GM19395 (cell line): ENCODE data around the gene STXBP5.

Source experiments
- ATAC-seq: cut with Tn5 transposase; IDR thresholded peaks from one replicate; pipeline ENCODE4 v1.9.1; 2021; ENCODE audit warnings: mild to moderate bottlenecking, moderate library complexity; ENCODE audit not compliant: unreplicated experiment

STXBP5 gene

DNA sequence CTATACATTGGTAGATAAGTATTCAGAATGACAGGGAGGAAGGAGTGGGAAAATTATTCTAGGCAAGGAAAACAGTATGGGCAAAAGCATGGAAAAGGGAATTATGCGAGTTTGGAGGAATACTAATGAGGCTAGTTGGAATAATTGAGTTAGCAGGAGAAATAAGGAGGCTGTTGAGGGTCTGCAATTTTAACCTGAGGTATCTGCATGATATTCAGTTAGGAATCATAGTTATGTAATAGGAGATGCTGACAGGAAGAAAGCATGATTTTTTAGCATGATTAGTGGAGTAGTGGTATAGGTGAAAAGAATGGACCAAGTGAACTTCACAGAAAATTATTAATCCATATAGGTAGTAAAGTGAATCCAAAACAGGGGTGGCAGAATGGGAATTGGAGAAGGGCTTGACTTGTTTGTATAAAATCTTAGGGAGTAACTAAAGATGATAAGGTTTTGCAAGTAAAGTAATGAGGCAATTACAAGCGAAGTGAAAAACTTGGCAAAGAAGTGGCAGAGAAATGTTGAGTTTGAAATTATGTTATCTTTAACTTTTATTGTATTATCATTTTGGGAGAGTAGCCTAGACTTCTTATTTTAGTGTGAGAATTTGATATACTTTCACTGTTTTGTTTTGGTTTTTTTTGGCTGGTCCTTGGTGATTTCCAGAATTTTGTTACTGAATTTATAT is 5.7 kb downstream of the STXBP5 start:
- ATAC-seq: no peak

DNA sequence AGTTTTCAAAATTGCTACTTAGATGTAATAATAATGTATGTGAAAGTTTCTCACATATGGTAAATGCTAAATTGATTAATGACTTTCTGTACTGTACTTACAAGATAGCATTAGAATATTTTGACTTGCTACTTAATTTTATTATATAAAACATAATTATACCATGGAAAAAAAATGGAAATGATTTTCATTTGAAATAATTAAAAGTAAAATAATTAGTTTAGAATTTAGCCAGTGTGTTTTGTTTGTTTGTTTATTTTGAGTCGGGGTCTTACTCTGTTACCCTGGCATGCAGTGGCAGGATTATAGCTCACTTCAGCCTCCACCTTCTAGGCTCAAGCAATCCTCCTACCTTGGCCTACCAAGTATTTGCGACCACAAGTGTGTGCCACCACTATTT is 7.1 kb downstream of the STXBP5 start:
- ATAC-seq: no peak

DNA sequence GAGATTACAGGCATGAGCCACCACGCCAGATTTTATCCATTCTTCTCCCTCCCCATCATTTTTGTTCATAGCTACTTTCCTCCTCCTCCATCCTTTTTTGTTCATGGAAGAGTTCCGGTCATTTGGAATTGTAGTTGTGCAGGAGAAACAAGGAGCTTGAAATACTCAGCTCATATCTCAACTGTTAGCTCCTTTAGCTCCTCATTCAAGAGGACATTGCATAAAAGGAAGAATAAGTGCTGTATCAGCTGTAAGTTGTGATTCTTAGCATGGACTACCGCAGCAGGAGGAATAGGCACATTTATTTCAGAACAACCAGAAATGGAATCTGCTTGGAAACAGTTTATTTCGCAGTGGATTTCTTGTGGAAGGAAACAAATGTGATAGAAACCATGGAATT is 7.6 kb downstream of the STXBP5 start:
- no peak for ATAC-seq

DNA sequence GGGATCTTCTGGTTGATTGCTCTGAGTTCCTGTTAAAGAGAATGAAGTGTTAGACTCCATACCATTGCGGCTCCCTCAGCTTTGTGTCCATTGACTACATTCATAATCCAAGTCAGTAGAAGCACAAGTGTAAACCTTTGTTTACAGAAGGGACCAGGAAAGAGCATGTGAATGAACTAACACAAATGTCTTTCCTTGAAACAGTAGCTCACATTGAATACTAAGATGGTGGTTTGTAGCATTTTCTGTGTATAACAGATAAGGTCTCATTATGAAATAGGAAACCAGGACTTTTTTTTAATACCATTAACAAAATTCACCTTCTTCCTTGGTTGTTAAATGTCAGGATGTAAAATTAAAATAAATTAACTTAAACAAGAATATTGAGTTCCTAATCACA is 8.4 kb downstream of the STXBP5 start:
- no peak for ATAC-seq

DNA sequence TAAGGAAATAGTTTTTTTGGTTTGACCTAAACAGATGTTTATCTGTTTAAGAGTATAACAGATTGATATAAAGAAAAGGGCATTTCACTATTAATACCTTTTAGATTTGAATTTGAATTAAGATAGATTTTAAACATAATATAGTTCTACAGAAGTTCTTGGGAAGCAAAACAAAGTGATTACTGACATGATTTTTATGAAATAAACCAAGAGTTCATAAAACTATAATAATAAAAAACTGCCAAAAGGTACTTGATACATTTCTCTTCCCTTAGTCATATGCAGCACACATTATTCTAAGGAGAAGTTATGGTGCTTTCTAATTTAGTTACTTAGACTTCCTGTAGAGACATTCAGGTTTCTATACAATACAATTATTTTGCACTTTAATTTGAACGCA is 9.6 kb downstream of the STXBP5 start:
- no peak for ATAC-seq

DNA sequence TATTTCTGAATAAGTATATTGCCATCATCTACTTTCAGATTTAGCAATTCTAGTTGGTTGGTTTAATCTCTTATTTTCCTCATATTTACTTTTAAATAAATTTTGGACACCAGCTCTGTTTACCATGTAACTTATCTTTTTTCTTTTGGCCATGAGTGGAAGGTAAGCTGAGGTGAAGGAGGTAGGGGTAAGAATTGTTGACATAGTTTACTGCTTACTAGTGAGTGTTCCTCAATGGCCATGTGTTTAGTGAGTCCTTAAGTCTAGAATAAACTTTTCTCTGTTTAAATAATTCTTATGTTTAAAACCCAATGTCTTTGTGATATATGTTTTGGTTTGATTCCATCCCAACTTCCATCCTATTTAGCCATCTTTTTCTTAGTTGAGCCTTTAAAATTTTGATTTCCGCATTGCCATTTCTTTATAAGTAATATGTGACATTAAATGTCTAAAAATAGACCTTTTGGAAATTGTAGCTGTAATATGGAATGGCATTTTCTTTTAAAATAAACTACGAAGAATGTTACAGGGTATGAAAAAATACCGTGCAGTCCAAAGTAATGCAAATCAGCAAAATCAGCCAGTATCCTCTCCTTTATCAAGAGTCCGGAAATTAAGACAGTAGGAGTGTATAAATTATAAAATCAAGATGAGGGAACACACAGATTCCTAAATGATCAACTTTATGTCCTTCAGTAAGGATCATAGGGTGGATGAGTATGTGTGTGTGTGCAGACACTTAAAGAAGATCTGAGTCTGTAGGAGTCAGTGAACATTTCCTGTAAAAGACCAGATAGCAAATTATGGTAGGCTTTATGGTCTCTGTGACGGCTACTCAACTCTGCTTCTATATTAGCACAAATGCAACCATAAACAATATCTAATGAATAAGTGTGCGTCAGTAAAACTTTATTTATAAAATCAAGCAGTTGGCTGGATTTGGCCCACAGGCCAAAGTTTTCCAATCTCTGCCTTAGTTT is 10.3 kb downstream of the STXBP5 start:
- no peak for ATAC-seq

DNA sequence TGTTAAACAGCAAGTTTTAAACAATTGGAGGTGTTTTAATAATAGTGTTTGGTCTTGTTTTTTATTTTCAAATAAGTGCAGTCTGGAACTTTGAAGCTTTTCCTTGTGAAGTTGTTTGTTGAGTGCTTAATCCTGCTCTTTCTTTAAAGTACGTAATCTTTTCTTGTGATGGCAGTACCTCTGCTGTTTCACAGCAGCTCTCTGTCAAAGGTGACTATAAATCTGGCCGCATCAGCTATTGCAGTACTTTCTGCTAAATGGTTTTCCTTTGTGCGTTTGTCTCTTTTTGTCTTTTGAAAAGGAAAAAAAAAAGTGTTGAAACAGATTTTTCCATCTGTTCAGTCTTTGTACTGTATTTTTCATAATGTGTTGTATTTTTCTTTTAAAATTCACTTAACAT is 12.7 kb downstream of the STXBP5 start:
- no peak for ATAC-seq

DNA sequence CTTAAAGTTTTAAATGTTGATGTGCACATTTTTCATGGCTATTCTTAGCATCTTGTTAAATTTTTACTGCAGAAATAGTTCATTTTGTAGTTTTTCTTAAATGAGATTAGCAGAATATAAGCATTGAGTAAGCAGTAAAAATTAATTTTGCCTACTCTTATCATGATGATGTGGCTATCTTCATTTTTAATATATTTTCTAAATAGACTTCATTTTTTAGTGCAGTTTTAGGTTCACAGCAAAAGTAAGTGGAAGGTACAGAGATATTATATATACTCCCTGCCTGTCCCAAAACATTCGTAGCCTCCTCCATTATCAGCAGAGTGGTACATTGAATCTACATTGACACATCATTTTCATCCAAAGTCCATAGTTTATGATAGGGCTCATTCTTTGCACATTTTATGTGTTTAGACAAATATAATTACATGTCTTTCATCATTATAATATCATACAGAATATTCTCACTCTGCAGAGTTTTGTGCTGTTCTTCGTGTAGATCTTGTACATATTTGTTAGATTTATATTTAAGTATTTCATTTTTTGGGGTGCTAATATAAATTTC is 13.7 kb downstream of the STXBP5 start:
- ATAC-seq: no peak

DNA sequence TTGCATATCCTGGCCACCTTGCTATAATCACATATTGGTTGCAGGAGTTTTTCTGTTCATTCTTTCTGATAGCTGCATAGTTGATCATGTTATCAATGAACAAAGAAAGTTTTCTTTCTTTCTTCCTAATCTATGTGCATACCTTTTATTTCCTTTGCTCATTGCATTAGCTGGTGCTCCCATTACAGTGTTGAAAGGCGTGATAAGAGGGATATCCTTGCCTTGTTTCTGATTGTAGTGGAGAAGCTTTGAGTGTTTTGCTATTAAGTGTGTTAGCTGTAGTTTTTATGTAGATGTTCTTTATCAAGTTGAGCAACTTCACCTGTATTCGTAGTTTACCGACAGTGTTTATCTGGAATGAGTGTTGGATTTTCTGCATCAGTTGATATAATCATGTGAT is 14.6 kb downstream of the STXBP5 start:
- no peak for ATAC-seq

DNA sequence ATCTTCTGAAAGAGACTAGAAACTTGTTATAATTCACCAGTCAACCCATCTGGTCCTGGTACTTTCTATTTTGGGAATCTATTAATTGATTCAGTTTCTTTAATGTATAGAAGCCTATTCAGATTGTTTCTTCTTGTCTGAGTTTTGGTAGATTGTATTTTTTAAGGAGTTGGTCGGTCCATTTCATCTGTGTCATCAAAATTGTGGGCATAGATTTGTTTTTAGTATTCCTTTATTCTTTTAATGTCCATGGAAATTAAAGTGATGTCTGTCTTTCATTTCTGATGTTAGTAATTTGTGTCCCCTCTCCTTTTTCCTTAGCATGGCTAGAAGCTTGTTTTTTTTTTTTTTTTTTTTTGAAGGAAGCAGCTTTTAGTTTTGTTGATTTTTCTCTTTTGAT is 15.2 kb downstream of the STXBP5 start:
- ATAC-seq: no peak

DNA sequence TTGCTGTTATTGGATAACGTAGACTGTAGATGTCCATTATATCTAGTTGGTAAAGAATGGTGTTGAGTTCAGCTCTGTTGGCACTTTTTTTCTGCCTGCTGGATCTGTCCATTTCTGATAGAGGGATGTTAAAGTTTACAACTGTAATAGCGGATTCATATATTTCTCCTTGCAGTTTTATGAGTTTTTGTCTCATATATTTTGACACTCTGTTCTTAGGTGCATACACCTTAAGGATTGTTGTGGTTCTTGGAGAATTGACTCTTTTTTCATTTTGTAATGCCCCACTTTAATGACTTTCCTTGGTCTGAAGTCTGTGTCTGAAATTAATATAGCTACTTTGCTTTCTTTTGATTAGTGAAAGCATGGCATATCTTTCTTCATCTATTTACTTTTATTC is 16.1 kb downstream of the STXBP5 start:
- ATAC-seq: no peak

DNA sequence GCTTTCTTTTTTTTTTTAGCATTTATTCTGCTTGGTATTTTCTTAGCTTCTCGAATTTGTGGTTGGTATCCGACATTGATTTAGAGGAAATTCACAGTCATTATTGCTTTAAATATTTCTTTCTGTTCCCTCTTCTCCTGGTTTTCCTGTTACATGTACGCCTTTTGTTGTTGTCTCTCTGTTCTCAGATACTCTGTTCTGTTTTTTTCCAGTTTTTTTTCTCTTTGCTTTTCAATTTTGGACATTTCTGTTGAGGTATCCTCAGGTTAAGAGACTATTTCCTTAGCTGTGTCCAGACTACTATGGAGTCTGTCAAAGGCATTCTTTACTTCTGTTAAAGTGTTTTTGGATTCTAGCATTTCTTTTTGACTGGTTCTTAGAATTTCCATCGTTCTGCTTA is 17.5 kb downstream of the STXBP5 start:
- ATAC-seq: no peak

DNA sequence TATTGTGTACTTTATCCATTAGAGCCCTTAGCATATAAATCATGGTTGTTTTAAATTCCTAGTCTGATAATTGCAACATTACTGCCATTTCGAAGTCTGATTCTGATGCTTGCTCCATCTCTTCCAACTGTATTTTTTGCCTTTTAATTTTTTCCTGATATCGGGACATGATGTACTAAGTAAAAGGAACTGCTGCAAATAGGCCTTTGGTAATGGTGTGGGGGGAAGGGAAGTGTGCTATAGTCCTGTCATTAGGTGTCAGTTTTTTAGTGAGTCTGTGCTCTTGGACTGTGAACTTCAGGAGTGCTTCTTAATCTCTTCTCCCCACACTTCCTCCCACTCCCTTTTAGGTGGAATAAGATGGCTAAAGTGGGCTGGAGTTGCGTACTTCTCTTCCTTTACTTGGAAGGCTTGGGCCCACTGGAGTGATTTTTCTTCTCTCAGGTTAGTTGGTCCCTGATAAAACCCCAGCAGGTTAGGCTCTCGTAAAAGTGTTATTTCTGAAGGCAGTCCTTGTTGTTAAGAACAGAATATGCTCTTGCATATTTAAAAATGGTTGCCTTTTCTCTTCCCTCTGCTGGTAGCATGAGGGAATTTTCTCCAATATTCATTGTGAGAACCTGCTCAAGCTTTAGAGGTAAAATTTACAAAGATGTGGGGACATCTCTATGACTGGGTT is 18.1 kb downstream of the STXBP5 start:
- peak; percentile 64 for ATAC-seq

DNA sequence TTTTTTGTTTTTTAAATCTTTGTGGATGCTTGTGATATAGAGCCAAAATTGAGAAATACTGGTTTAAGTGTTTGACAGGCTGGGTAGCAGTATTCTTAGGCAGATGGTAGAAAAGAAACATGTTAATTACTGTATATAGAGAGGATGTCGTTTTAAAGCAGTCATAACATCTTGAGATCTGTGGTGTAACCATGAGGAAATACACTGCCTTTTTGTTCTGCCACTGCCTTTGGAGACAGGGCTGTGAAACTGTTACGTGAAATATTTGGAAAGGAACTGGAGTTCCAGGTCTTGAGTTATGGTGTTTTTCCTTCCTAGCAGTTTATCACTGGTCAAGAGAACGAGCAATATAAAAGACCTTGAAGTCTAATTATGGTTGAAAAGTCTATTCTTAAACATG is 19.5 kb downstream of the STXBP5 start:
- no peak for ATAC-seq

DNA sequence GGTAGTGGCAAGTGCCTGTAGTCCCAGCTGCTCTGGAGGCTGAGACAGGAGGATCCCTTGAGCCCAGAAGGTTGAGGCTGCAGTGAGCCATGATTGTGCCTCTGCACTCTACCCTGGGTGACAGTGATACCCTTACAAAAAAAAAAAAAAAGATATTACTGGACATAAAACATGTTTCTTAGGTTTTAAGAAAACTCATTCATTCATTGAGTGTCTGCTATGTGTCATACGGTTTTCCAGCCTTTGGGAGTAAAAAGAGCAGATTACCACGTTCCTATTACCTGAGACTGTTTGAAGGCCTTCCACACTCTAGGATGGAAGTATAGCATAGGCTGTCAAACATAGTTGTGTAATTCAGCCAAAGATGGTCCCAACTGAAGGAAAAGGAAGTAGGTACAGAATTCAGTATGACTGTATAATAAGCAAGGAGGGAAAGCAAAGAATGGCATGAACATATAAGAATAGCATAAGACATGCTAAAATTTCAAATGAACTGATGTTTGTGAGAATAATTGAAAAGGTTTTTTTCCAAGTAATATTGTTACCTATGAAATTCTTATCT is 22.0 kb downstream of the STXBP5 start:
- ATAC-seq: no peak

DNA sequence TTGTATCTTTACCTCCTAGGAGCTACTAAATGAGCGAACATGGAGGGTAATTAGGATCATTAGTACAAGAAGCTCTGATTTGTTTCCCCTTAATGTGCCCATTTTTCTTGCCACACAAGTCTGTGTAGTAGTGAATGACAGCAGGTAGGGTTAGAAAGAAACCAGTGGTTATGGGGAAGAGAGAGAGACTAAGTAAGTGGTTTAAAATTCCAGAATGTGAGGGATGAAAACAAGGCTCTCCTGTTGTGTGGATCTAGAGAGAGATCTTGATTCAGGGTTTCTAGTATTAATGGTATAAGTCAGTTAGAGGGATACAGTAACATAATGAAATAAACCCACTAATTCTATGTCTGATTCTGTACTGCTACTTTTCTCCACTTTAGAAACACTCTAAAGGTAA is 22.7 kb downstream of the STXBP5 start:
- ATAC-seq: no peak

DNA sequence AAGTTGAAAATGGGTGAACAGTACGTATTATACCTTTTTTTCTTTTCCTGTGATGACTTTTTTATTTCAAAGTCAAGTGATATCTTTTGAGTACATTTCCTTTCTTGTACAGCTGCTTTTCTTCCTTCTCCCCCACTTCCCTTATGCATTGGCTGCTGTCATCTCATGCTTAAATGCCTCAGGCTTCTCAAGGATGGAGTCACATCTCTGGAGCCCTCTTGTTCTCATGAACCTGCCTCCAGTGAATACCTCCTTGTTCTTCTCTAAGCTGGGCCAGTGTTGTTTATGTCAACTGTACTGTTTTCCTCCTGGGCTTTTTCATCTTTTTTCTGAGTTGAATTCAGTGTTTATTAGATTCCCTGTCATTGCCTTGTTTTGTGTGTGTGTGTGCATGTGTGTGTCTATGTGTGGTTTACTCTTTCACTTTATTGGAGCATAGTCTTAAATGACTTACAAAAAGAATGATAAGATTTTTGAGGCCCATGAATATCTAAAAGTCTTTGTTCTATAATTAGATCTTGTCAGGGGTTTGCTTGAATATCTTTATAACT is 23.6 kb downstream of the STXBP5 start:
- no peak for ATAC-seq

DNA sequence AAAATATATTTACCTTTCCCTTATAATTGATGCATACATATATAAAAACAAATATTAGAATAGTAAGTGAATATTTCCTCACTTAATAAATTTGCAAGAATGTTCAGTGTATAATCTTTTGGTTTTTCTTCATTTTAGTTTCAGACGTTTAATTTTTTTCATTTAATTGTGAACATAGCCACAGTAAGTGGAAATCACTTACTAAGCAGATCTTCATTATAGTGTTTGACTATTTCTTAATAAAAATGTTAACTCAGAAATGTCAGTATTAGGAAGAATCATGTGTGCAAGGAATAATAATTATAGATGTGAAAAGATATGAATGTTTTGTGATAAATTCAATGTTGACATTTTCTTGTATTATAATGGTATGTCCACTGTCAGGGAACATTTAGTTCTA is 27.4 kb downstream of the STXBP5 start:
- no peak for ATAC-seq

DNA sequence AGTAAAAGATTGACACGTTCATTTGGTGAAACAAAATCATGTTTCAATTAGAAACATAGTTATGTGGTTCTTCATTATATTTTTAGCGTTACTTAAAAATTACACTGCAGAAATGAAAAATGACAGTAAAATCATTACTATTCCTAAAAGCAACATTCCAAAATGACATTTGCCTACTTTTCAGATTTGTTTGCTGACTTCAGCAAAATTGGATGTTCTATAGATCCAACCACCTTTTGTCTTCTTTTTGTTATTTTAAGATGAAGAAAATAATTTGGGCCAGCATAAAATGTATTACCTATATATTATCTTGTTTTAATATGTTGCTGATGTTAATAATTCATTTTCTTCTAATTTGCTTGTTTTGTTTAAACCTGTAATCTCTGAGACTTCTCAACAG is 30.5 kb downstream of the STXBP5 start:
- no peak for ATAC-seq

DNA sequence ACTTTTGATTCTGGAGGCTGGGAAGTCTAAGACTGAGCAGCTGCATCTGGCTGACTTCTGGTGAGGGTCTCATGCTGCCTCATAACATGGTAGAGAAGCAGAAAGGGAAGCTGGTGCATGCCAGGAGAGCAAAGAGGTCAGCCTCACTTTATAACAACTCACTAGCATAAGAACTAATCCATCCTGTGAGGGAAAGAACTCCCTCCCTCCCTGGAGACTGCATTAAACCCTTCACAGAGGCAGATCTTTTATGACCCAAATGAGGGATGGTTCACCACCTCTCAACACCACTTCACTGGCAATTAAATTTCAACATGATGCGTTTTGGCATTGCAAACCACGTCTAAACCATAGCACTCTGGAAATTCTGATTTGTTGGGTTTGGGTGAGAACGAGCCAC is 33.9 kb downstream of the STXBP5 start:
- no peak for ATAC-seq

DNA sequence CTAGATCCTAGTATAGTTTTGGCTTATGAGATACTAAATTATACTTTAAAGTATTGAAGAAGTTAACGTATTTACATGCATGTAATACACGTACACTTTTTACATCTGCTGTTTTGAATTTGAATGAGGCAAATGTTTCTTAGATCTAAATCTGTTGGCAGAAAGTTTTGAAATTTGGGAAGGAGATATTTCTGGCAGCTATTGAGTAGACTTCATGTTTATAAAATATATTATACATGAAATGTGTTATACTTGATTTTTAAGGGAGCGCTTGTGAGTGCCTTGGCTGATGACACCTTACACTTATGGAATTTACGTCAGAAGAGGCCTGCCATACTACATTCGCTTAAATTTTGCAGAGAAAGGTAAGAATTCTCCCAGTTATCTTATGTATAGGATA is 34.7 kb downstream of the STXBP5 start:
- no peak for ATAC-seq
